Activated T-helper 1 cell treated with anti-CD3 and anti-CD28 coated beads, Interleukin-2, amount 50 U/mL, for 16 hours (primary cell): ENCODE data around the gene TSPAN11.

Experiments used
- DNase-seq, 2 donors: peaks; one replicate each; pipeline ENCODE4 v3.0.0-alpha.2; 2020; ENCODE audit warnings: low read depth in 1 of 2, low spot score in 1 of 2

The TSPAN11 gene

GRCh38 chr12:30977537-30978349, 51.2 kb downstream of the TSPAN11 start:
- no peak for DNase-seq

DNA sequence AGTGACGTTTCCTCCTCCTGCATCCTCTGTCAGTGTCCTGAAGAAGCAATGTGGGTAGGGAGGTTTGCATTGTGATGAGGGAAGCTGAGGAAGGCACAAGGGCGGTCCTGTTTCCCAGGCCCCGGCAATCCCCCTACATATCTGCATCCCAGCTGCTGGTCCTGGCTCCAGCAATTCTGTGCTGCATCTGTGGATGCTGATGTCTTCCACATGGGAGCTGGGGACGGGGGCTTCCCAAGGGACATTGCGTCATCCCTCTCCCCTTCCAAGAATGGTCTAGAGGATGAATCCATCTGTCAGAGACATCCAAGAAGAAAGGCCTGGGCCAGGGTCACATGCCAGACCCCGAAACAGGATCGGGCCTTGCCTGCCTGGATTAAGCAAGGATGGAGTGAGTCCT, 52.1 kb downstream of the TSPAN11 start:
- no peak for DNase-seq

- DNase-seq: no peak
These were observed 53.1 kb downstream of the TSPAN11 start for GRCh38 chr12:30979371-30980259.

GRCh38 chr12:30980955-30981662, 54.6 kb downstream of the TSPAN11 start:
- DNase-seq: no peak

DNA sequence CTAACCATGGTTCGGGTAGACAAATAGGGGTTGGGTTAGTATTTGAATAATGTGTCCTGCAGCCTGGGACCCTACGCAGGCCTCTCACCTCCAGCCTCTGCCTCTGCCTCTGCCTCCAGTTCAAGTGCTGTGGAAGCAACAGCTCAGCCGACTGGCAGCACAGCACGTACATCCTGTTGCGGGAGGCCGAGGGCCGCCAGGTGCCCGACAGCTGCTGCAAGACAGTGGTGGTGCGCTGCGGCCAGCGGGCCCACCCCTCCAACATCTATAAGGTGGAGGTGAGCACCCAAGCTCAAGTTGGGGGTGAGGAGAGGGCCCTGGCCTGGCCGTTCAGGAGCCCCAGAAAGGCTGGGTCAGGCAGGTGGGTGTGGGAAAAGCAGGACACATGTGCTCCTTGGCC, 55.9 kb downstream of the TSPAN11 start:
- no peak for DNase-seq

DNA sequence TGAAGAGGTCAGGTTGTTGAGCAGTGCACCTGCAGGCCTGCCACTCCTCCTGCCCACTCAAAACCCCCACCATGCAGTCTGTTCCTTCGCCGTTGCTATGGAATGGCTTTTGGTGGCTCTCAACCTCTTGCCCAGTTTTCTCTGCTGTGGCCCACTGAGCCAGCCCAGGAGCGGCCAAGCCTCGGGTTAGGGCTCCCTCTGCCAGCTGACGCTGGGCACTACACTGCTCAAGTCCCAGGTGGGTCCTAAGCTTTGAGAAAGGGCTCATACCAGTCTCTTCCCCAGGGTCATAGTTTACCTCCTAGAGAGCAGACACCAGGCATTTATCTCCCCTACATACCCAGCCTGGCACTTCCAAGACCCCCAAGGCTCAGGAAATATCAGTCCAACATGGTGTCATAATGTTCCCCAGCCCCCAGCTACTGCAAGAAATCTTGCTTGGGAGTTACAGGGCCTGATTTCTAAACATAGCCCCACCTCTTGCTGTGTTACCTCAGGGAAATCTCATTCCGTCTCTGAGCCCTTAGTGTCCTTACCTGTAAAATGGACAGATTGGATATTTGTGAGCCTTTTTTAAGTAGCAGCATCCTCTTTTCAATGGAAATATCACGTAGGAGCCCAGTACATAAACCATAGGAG, 59.4 kb downstream of the TSPAN11 start:
- no peak for DNase-seq

GRCh38 chr12:30988086-30988485, 61.5 kb downstream of the TSPAN11 start:
- DNase-seq: no peak

- no peak for DNase-seq
These were observed 62.2 kb downstream of the TSPAN11 start for GRCh38 chr12:30988646-30989286.

DNA sequence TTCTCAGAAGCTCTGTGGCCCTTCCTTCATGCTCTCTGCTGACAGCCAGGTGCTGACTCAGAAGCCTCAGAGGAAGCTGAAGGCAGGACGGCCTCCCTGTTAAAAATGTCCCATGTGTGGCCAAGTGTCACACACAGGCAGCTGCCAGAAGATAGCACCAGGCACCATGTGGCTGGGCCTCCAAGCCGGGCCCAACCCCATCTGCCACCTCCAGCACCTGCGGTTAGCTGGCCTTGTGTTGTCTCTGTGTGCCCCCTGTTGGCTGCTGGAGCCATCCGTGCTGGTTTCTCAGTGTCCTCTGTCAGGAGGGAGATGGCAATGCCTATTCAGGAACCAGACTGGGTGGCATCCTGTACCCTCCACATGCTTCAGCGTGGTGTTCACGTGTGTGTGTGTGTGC, 63.2 kb downstream of the TSPAN11 start:
- no peak for DNase-seq

DNA sequence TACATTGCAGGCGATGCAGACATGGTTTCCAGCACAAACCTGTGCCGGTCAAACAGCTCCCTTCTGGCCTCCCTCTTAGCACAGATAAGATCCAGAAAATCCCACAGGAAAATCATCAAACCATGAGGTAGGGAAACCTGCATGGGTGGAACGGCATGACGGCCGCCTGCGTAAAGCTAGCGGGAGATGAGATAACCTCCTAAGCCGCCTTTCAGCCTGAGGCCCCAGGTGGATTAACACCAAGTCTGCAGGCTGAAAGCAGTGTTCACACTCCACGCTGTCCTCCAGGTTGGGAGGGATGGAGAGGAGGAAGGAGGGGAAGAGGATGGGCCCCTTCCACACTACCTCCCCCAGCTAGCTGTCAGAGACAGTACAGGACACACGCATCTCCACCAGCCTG, 63.8 kb downstream of the TSPAN11 start:
- no peak for DNase-seq

DNA sequence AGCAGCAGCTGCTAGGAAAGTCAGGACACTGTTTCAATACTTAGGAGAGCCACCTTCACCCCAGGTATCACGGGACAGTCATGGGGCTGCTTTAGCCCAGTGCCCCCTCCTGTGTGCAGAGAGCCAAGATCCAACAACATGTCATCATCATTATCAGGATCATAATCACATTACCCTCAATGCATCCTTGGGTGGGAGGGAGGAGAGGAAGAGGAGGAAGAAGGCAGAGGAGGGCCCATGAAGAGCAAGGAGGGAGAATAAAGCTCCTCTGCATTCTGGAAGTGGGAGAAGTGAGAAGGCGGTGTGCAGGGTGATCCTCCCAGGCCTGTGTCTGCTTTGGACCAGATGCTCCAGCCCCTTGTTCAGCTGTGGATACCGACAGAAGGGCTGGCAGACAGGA, 64.2 kb downstream of the TSPAN11 start:
- DNase-seq: no peak

DNA sequence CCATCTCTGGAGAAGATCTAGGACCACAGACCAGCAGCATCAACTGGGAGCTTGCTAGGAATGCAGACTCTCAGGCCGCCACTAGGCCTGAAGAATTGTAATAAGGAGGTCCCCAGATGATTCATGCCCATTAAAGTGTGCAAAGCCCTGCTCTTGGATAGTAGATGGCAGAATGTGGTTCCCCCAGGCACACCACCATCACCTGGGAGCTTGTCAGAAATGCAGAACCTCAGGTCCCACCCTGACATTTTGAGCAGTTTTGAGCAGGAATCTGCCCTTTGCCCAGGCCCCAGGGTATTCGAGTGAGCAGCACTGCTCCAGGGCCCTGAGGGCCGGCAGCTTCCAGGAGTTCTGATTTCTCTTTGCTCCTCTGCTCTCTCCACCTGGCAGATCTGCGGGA, 64.9 kb downstream of the TSPAN11 start:
- DNase-seq: no peak

DNA sequence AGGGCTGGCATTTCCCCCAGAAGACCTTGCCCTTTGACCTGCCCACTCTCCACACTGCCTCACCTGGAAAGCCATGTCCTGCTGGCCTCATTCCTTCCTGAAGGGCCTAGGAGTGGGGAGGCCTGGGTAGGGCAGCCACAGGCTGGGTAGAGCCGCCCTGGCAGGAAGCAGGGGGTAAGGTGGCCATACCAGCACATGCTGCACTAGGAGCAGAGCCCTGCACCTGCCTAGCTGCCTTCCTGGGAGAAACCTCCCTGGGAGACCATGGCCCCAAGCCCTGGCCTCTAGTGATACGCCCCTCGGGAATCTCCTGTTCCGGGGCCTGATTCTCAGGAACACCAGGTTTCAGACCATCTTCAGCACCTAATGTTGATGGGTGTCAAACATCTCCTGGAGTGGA, 65.8 kb downstream of the TSPAN11 start:
- DNase-seq: no peak

GRCh38 chr12:30993766-30994165, 67.2 kb downstream of the TSPAN11 start:
- no peak for DNase-seq

- DNase-seq: no peak
These were observed 67.7 kb downstream of the TSPAN11 start for GRCh38 chr12:30994274-30994673.

DNA sequence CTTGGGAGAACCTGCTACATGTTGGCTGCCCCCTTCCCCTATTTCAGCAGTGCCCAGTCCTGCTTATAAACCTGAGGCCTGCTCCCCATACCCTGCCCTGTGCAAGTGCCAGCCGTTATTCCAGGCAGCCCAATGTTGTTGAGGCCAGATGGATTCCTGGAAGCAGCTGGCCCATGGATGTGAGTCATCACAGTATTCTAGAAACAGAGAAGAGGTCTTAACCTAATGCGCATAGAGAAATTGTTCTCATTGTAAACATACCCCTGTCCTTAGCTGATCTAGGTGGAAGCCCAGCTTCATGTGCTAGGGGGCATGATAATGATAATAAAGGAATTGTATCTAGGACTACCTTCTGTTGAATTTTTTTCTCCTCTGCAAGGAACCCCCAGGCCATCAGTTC, 69.7 kb downstream of the TSPAN11 start:
- no peak for DNase-seq

GRCh38 chr12:30996752-30997151, 70.2 kb downstream of the TSPAN11 start:
- no peak for DNase-seq

DNA sequence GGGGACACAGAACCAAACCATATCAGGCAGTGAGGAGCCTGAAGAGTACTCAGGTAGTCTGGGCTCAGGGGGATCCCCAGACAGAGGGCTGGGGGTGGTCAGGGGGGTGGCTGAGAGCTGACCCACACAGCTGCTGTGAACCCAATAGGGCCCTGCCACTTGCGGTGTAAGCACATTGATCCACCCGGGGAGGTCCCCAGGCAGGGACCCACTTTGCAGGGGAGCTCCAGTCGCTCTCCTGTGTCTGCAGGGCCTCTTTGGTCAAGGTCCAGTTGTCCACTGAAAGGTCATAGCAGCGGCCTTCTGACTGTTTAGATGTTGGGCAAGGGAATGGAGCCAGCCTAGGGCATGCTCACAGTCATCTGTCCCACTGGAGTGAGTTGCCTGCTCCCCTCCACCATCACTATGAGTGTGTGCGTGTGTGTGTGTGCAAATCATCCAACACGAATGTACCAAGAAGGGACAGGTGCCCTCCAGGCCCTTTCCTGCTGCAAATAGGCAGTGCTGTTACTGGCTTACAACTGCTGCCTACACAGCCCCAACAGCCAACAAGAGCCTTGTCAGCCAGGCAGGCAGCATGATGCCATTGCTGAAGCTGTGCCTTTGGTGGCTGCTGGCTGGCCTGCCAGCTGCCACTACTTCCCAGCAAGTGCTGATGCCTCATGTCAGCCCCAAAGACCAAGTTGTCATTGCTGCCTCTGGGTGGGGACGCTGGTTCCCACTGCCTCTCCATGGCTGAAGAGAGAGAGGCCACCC, 71.3 kb downstream of the TSPAN11 start:
- no peak for DNase-seq

DNA sequence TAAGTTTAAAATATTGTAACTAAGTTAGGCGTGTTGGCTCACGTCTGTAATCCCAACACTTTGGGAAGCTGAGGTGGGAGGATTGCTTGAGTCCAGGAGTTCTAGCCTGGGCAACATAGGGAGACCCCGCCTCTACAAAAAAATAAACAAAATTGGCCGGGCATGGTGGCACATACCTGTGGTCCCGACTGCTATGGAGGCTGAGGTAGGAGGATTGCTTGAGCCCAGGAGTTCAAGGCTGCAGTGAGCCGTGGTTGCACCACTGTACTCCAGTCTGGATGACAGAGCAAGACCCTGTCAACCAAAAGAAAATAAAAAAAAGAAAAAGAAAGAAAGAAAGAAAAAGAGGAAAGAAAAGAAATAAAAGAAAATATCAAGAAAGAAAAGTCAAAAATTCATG, 72.5 kb downstream of the TSPAN11 start:
- DNase-seq: no peak

DNA sequence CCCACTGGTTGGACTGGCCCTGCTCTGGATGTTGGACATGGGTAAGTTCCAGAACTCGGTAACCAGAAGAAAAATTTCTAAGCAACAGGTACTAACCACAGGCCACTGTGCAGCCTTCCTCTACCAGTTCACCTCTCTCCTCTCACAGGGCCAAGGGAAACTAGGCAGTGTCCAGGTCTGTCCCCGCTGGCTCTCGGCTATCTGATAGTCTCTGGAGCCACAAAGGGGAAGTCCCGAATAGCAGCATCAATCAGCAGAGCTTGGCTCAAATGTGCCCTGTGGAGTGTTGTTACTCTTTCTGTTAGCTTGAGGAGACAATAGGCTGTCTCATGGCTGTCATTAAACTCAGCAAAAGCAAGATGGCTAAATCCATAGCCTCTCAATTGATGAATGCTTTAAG, 73.2 kb downstream of the TSPAN11 start:
- DNase-seq: no peak
